Keratinocyte (primary cell): Measurements from ENCODE around the gene ITIH2. TPM values are rescaled to one million over a fixed set of nuclear protein-coding genes. Genes with fewer than 3 reads are reported as not detected.
"Not testable (repeated sequence)": the region's sequence is repeated elsewhere in the genome, so short reads cannot be mapped to it uniquely, and the experiment has no call there.

Source experiments
- DNase-seq: peaks from one replicate; pipeline ENCODE4 v3.0.0-alpha.2; 2011; ENCODE audit warnings: low read depth, missing footprints, low spot score
- FAIRE-seq: peaks from 2 replicates; lab custom pipeline; 2011; peaks lifted over from hg19 to GRCh38; lab: Jason Lieb, UNC
- H2AFZ ChIP-seq: 2 replicates; pipeline ENCODE4 v1.6.0; 2012; ENCODE audit warnings: low read length, control low read depth, inconsistent platforms; ENCODE audit not compliant: control insufficient read depth
- H3K27ac ChIP-seq: 2 replicates; pipeline ENCODE4 v1.5.1; 2011; ENCODE audit warnings: low read length; ENCODE audit not compliant: control insufficient read depth, insufficient read depth
- H3K27me3 ChIP-seq: 3 replicates; pipeline ENCODE4 v1.6.0; 2011; ENCODE audit warnings: low read length; ENCODE audit not compliant: control insufficient read depth, insufficient read depth; ENCODE audit errors: extremely low read depth
- H3K36me3 ChIP-seq, 2 experiments: 2 replicates in 1 of 2; 3 replicates in 1 of 2; pipeline ENCODE4 v1.5.1; 2011; ENCODE audit warnings: low read length in 2 of 2, mild to moderate bottlenecking in 1 of 2; ENCODE audit not compliant: control insufficient read depth in 2 of 2, insufficient read depth in 2 of 2; ENCODE audit errors: extremely low read depth in 1 of 2
- H3K4me1 ChIP-seq: 3 replicates; pipeline ENCODE4 v1.5.1; 2011; ENCODE audit warnings: low read length; ENCODE audit not compliant: control insufficient read depth, insufficient read depth; ENCODE audit errors: extremely low read depth
- H3K4me2 ChIP-seq: 3 replicates; pipeline ENCODE4 v1.6.0; 2011; ENCODE audit warnings: low read depth, low read length; ENCODE audit not compliant: control insufficient read depth, insufficient read depth; ENCODE audit errors: extremely low read depth
- H3K4me3 ChIP-seq, 3 experiments: fragments of 200-600 bp in 1 of 3; sonication (generic) in 1 of 3; 2 replicates in 2 of 3; 3 replicates in 1 of 3; pipeline ENCODE4 v1.5.1; 2011 to 2016; ENCODE audit warnings: low read length in 3 of 3, mild to moderate bottlenecking in 3 of 3, control low read depth in 2 of 3, inconsistent platforms in 1 of 3, low read depth in 1 of 3, mixed read lengths in 1 of 3, mixed run types in 1 of 3, moderate library complexity in 1 of 3; ENCODE audit not compliant: control insufficient read depth in 2 of 3, insufficient read depth in 2 of 3; ENCODE audit errors: extremely low read depth in 1 of 3
- H3K79me2 ChIP-seq: 2 replicates; pipeline ENCODE4 v1.6.0; 2012; ENCODE audit warnings: low read length; ENCODE audit not compliant: control insufficient read depth, insufficient read depth
- H3K9ac ChIP-seq: 3 replicates; pipeline ENCODE4 v1.6.0; 2011; ENCODE audit warnings: low read length; ENCODE audit not compliant: control insufficient read depth, insufficient read depth; ENCODE audit errors: extremely low read depth
- H3K9me1 ChIP-seq: 3 replicates; pipeline ENCODE4 v1.6.0; 2011; ENCODE audit warnings: low read length; ENCODE audit not compliant: control insufficient read depth, insufficient read depth; ENCODE audit errors: extremely low read depth
- H3K9me3 ChIP-seq: 2 replicates; pipeline ENCODE4 v1.5.1; 2012; ENCODE audit warnings: low read depth, low read length; ENCODE audit not compliant: control insufficient read depth
- H4K20me1 ChIP-seq: 3 replicates; pipeline ENCODE4 v1.6.0; 2011; ENCODE audit warnings: low read length; ENCODE audit not compliant: control insufficient read depth, insufficient read depth; ENCODE audit errors: extremely low read depth
- EZH2 ChIP-seq: IDR thresholded peaks from one replicate; pipeline ENCODE4 v1.6.1; 2012; ENCODE audit warnings: inconsistent platforms, mild to moderate bottlenecking, low read length, moderate library complexity
- dilution Hi-C: fragments of 300-500 bp; cut with MboI; formaldehyde crosslinking; loops from one replicate; pipeline ENCODE4 v1.7.0; 2020; ENCODE audit warnings: low sequenced_read_pairs; ENCODE audit not compliant: extremely low pct_ligation_motif_present
- polyA plus RNA-seq, 5 experiments: library from polyadenylated mRNA; depleted of rRNA in 3 of 5; stranded (reverse) in 3 of 5; stranded (forward) in 1 of 5; unstranded in 1 of 5; fragments of >200 nt; gene quantifications; 1 replicate in 1 of 5; 2 replicates in 3 of 5; 3 replicates in 1 of 5; pipeline versions ENCODE4 v1.2.1 to v1.2.3, GENCODE V29; 2011 to 2012; ENCODE audit warnings: missing spikeins in 2 of 5, low read depth in 1 of 5, low replicate concordance in 1 of 5
- TF ChIP-seq, protein P1 (sequence below), 3 experiments: IDR thresholded peaks in 1 of 3; conservative IDR thresholded peaks in 1 of 3; optimal IDR thresholded peaks in 1 of 3; 2 replicates in 2 of 3; 3 replicates in 1 of 3; pipeline versions ENCODE3 to v1.5.1; 2011; ENCODE audit warnings: low read length in 3 of 3, mild to moderate bottlenecking in 3 of 3, moderate library complexity in 2 of 3, control low read depth in 1 of 3, inconsistent platforms in 1 of 3; ENCODE audit not compliant: insufficient read depth in 2 of 3; ENCODE audit errors: extremely low read depth in 1 of 3

The ITIH2 gene
- polyA plus RNA-seq, 1 donor (not counting 4 experiments of a cell fraction or from before 2014, with no cell fraction given) = not detected

DNA sequence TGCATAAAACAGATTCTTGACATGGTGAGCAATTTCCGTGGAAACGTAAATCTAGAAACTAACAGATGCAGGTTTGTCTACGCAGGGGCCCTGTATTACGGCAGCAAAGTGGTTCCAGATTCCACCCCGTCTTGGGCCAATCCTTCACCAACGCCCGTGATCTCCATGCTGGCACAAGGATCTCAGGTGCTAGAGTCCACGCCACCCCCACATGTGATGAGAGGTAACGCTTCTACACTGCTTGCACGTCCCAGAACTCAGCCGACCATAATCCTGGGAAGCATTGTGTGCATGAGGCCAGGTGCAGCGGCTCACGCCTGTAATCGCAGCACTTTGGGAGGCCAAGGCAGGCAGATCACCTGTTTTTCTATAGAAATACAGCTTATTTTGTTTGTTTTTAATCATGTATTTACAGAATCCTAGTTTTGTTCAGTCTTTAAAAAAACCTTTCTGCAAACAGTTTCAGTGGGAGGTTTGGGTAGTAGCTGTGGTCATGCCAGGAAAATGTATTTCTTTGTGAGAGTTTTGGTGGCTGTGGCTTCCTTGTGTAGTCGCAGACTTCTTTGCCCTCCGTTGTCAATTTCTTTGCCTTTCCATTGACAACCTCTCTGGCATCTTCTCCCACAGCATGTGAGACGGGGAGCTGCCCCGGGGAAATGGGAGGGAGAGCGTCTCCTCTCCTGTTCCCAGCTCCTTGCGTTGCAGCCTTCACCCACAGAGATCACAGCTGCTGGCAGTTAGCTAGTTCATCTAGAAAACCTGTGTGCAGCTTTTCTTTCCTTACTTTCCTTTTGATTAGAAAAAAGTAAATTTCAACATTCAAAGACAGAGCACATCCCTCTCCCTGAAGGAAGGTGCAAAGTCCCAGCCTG lies 35.7 kb downstream of the ITIH2 start:
- no peaks in the 10 kb centered on the region for H3K36me3 ChIP-seq
- dilution Hi-C loops = no loop called here
- H3K4me1 ChIP-seq = no peaks in the 10 kb centered on the region
- DNase-seq = no peak
- no peak overlapping the region for H3K4me2 ChIP-seq
- H3K79me2 ChIP-seq = no peaks in the 10 kb centered on the region
- no peaks in the 10 kb centered on the region for H3K9me1 ChIP-seq
- no peaks in the 10 kb centered on the region for H3K27me3 ChIP-seq
- TF ChIP-seq, protein P1, sequence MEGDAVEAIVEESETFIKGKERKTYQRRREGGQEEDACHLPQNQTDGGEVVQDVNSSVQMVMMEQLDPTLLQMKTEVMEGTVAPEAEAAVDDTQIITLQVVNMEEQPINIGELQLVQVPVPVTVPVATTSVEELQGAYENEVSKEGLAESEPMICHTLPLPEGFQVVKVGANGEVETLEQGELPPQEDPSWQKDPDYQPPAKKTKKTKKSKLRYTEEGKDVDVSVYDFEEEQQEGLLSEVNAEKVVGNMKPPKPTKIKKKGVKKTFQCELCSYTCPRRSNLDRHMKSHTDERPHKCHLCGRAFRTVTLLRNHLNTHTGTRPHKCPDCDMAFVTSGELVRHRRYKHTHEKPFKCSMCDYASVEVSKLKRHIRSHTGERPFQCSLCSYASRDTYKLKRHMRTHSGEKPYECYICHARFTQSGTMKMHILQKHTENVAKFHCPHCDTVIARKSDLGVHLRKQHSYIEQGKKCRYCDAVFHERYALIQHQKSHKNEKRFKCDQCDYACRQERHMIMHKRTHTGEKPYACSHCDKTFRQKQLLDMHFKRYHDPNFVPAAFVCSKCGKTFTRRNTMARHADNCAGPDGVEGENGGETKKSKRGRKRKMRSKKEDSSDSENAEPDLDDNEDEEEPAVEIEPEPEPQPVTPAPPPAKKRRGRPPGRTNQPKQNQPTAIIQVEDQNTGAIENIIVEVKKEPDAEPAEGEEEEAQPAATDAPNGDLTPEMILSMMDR (optimal IDR thresholded peaks at IDR 0.05 in 1 of 3, IDR thresholded peaks at IDR 0.05 in 1 of 3, conservative IDR thresholded peaks at IDR 0.05 in 1 of 3; ENCODE audit: extremely low read depth in 1 of 3, insufficient read depth in 2 of 3, low read length in 3 of 3) = no peak
- TF ChIP-seq EZH2 = no peak
- no peak overlapping the region for H3K27ac ChIP-seq
- H2AFZ ChIP-seq = no peak overlapping the region
- H3K4me3 ChIP-seq = no peak overlapping the region
- H4K20me1 ChIP-seq = no peaks in the 10 kb centered on the region
- no peak overlapping the region for H3K9ac ChIP-seq
- no peak for FAIRE-seq
- H3K9me3 ChIP-seq = no peaks in the 10 kb centered on the region

DNA sequence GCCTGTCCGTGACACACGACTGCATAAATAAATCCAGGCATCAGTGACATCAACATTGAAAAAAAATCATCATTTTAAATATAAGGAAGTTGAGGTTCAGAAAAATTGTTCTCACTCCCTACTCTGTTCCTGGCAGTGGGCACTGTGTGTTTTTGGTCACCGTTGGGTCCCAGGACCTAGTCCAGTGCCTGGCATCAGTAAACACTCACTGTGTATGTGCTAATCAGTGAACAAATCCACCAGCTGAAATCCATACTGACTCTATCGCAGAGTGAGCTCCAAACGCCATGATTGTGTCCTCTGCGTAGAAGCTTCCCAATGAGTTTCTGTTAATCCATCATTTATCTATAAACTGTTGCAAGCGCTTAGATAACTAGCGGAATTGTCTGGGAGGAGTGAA lies 41.2 kb downstream of the ITIH2 start:
- Histone ChIP-seq H3K9me1 (no peaks in the 10 kb centered on the region), H3K4me1 (no peaks in the 10 kb centered on the region), H3K27ac (no peak overlapping the region), H3K4me2 (no peak overlapping the region), H3K4me3 (no peak overlapping the region), H2AFZ (no peak overlapping the region), H3K36me3 (peaks cover 0 to 2% of the 10 kb centered on the region in 2 experiments), H3K9me3 (no peaks in the 10 kb centered on the region), H4K20me1 (no peaks in the 10 kb centered on the region), H3K79me2 (no peaks in the 10 kb centered on the region), H3K9ac (no peak overlapping the region), H3K27me3 (no peaks in the 10 kb centered on the region)
- no peak for FAIRE-seq
- TF ChIP-seq, protein P1 (optimal IDR thresholded peaks at IDR 0.05 in 1 of 3, IDR thresholded peaks at IDR 0.05 in 1 of 3, conservative IDR thresholded peaks at IDR 0.05 in 1 of 3; ENCODE audit: extremely low read depth in 1 of 3, insufficient read depth in 2 of 3, low read length in 3 of 3) = no peak
- TF ChIP-seq EZH2 = no peak
- DNase-seq = no peak
- dilution Hi-C loops = no loop called here

DNA sequence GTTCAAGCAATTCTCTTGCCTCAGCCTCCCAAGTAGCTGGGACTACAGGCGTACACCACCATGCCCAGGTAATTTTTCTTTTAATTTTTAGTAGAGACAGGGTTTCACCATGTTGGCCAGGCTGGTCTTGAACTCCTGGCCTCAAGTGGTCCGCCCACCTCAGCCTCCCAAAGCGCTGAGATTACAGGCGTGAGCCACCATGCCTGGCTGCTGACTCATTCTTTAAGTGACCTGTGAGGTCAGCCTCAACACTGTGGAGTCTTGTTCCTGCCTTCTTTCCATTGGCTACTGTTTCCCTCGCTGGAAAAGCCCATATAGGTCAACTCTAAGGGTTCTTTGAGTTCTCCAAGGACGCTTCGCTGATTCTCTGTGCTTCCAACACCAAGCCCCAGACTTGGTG lies 45.5 kb downstream of the ITIH2 start:
- not testable (repeated sequence) for H3K27me3 ChIP-seq, FAIRE-seq

More for the DNA sequence above, 45.5 kb downstream of the ITIH2 start:
- H3K9ac ChIP-seq, H2AFZ ChIP-seq, H3K4me1 ChIP-seq, H3K4me2 ChIP-seq, H4K20me1 ChIP-seq, H3K9me1 ChIP-seq, H3K79me2 ChIP-seq, dilution Hi-C loops, H3K9me3 ChIP-seq, H3K4me3 ChIP-seq, H3K36me3 ChIP-seq, H3K27ac ChIP-seq, DNase-seq: not testable (repeated sequence)
